ENCODE results near the gene PTPN7.
"Not testable (repeated sequence)": the region's sequence is repeated elsewhere in the genome, so short reads cannot be mapped to it uniquely, and the experiment has no call there.

PTPN7 gene

DNA sequence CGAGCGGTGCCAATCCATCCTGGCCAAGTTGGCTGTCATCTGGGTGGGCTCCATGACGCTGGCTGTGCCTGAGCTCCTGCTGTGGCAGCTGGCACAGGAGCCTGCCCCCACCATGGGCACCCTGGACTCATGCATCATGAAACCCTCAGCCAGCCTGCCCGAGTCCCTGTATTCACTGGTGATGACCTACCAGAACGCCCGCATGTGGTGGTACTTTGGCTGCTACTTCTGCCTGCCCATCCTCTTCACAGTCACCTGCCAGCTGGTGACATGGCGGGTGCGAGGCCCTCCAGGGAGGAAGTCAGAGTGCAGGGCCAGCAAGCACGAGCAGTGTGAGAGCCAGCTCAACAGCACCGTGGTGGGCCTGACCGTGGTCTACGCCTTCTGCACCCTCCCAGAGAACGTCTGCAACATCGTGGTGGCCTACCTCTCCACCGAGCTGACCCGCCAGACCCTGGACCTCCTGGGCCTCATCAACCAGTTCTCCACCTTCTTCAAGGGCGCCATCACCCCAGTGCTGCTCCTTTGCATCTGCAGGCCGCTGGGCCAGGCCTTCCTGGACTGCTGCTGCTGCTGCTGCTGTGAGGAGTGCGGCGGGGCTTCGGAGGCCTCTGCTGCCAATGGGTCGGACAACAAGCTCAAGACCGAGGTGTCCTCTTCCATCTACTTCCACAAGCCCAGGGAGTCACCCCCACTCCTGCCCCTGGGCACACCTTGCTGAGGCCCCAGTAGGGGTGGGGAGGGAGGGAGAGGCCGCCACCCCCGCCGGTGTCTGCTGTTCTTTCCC is 32.4 kb downstream of the PTPN7 start:
- no peak for DNase-seq

- no peak for DNase-seq
Measured at GRCh38 chr1:202127061-202127460, 33.3 kb downstream of the PTPN7 start.

GRCh38 chr1:202126426-202126825 is 34.0 kb downstream of the PTPN7 start:
- no peak for DNase-seq

DNA sequence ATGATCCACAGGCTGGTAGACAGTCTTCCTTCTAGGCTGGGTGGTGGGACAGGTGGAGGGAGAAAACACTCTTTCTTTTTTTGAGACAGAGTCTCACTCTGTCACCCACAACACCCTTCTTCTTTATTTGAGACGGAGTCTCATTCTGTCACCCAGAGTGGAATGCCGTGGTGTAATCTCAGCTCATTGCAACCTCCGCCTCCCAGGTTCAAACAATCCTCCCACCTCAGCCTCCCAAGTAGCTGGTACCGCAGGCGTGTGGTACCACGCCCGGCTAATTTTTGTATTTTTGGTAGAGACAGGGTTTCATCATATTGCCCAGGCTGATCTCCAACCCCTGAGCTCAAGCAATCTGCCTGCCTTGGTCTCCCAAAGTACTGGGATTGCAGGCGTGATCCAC is 34.8 kb downstream of the PTPN7 start:
- no peak for DNase-seq

GRCh38 chr1:202124142-202124541 is 36.3 kb downstream of the PTPN7 start:
- DNase-seq, result no peak

- no peak for DNase-seq
Measured at GRCh38 chr1:202123336-202123813, 37.0 kb downstream of the PTPN7 start.

- DNase-seq, result no peak
Measured at GRCh38 chr1:202122639-202123335, 37.6 kb downstream of the PTPN7 start, which contains the start of gene GPR37L1. TSS of gene GPR37L1 (plus strand) at chr1:202122917. CDS start at chr1:202122964, 47 bp downstream.

DNA sequence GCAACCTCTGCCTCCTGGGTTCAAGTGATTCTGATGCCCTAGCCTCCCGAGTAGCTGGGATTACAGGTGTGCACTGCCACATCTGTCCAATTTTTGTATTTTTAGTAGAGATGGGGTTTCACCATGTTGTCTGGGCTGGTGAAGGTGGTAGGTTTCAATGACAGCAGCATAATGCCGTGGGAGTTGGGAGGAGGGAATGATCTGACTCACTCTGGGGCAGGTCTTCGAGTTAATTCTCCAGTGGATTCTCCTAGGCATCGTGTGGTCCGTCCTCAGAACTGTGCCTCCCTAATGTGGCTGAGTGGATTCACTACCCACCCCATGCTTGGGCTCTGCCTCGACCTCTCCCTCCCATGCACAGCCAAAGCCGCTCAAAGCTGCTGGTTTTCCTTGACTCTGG is 39.4 kb downstream of the PTPN7 start:
- DNase-seq, result no peak

GRCh38 chr1:202117898-202118371 is 42.5 kb downstream of the PTPN7 start:
- DNase-seq, result no peak

DNA sequence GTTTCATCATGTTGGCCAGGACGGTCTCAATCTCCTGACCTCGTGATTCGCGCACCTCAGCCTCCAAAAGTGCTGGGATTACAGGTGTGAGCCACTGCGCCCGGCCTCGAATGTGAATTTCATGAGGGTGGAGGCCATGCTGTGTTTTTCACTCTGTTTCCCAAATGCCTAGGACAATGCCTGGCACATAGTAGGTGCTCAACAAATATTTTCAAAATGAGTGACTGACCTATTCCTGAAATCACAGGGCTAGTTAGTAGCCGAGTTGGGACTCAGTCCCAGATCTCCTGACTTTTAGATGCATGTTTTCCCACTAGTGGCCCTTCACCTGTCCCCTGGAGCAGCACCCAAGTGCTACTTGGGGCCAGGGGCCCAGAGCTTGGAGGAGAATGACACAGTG is 44.1 kb downstream of the PTPN7 start:
- no peak for DNase-seq

DNA sequence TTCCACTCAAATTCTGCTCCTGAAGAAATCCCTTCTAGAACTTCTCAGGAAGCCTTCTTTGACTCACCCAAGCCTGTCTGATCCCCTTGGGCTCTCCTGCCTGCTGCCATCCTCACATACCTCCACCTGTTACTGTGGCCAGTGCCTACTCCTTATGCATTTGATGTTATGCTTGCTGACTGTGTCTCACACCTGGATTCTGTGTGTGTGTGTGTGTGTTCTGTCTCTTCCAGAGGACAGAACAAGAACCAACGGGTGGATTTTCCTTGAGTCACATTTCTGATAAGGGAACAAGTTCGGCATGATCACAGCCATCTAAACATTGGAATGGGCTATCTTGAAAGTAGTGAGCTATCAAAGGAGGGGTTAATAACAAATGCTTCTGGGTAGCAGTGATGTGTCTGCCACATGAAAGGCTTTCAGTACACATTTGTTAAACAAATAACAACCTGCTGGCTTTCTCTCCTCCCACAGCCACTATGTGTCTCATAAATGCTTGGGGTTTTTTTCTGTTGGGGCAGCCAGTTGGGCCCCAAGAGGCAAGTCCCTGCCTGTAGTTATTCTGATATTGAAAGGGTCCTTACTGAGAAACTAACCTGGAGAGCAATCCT is 46.6 kb downstream of the PTPN7 start:
- DNase-seq, result no peak

DNA sequence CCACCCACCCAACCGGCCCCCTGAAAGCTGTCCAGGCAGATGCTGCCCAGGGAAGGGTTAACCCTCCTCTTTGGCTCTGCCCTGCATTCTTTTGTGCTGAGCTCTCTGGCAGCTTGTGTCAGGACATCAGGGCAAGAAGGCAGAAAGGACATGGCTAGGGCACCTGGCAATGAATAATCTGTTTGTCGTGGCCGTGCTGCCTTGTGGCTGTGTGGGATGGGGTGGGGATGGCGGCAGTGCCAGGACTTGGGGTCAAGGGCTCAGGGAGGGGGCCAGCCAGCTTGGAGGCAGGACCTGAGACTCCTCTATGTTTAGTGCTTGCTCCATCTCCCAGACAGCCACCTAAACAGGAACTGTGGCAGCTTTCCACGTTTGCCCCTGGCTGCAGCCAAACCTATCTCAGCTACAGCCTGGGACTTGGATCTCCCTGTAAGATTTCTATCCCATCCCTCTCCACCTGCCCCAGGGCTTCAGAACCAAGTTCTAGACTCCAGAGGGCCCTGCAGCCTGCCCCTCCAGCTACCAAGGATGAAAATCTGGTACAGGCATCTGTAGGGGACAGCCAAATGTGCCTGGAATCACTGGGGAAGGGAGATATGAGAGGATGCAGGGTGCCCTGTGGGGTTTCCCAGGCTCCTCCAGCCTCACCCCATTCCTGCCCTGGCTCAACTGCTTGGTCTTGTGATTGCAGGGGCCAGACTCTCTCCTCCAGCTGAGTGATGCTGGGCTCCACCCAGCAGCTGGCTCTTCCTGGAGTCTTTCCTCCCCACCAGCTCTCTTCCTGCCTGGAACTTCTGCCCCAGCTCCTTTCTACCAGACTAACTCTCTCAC is 47.3 kb downstream of the PTPN7 start:
- no peak for DNase-seq

DNA sequence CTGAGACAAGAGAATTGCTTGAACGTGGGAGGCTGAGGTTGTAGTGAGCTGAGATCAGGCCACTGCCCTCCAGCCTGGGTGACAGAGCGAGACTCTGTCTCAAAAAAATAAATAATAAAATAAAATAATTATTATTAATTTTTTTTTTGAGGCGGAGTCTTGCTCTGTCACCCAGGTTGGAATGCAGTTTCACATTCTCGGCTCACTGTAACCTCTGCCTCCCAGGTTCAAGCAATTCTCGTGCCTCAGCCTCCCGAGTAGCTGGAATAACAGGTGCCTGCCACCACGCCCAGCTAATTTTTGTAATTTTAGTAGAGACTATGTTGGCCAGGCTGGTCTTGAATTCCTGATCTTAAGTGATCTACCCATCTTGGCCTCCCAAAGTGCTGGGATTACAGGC is 48.8 kb downstream of the PTPN7 start:
- DNase-seq, result not testable (repeated sequence)

- DNase-seq, result no peak
Measured at GRCh38 chr1:202110977-202111376, 49.4 kb downstream of the PTPN7 start.

GRCh38 chr1:202107801-202108731 is 52.3 kb downstream of the PTPN7 start:
- DNase-seq, result no peak

GRCh38 chr1:202107321-202107761 is 53.1 kb downstream of the PTPN7 start:
- no peak for DNase-seq

- no peak for DNase-seq
Measured at GRCh38 chr1:202106340-202107254, 53.8 kb downstream of the PTPN7 start.

DNA sequence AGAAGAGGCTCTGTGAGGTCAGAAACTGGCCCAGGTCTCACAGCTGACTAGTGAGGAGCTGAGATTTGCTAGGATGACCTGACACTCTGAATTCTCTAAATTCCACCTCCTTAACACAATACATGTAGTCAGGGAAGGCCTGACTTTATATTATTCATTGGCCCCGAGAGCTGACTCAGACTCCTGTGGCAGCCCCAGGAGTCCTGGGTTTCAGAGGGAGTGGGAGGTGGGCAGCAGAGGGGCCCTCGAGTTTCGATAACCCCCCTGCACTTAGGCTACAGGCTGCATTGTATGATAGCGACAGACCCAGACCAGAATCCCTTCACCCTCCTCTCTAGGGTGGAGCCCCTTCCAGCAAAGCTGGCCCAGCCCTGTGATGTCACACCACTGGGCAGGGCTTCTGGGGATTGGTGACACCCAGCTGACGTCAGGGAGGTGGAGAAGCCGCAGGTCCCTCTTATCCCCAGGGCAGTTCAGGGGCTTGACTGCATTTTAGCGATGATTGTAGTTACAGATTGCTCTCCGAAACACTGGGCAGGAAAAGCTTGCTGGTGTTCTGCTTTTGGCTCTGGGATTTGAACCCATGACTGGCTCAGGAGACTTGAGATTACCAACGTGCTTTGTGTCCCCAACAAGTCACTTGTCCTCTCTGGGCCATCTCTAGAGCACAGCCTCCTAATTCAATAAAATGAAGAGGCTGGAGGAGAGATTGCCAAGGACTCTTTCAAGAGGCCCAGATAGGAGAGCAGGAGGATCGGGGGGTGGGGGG is 54.6 kb downstream of the PTPN7 start:
- no peak for DNase-seq

GRCh38 chr1:202104073-202104472 is 56.3 kb downstream of the PTPN7 start:
- no peak for DNase-seq

- DNase-seq, result no peak
Measured at GRCh38 chr1:202101184-202101583, 59.2 kb downstream of the PTPN7 start.

Measured in activated CD4-positive, alpha-beta T cell treated with anti-CD3 and anti-CD28 coated beads for 4 hours (primary cell).